Measurements from ENCODE around the gene MAPK4.

Gene MAPK4

GRCh38 chr18:50626317-50626716 is 66.4 kb downstream of the MAPK4 start:
- DNase-seq: no peak

GRCh38 chr18:50627594-50628532 is 68.0 kb downstream of the MAPK4 start:
- DNase-seq: no peak

GRCh38 chr18:50628533-50628905 is 68.6 kb downstream of the MAPK4 start:
- DNase-seq: no peak

DNA sequence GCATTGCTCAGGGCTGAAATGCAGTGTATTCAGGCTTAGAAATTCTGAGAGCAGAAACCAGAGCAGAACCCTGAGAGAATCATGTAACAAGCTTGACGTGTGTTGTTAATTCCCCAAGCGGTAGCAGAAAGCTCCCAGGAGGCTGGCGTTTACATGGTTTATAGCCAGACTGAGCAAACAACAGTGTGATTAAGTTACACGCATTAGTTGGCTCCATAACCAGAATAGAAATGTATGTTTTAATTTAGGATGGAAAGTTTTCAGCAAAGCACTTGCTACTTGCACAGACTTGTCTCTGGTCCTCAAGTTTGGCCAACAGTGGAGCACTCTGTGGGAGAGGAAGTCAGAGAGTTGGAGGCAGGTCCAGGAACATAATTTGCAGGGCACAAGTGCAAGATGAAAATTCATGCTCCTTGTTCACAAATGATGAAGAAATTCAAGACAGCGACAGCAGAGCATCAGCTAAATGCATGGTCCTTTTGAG is 69.3 kb downstream of the MAPK4 start:
- DNase-seq: no peak

DNA sequence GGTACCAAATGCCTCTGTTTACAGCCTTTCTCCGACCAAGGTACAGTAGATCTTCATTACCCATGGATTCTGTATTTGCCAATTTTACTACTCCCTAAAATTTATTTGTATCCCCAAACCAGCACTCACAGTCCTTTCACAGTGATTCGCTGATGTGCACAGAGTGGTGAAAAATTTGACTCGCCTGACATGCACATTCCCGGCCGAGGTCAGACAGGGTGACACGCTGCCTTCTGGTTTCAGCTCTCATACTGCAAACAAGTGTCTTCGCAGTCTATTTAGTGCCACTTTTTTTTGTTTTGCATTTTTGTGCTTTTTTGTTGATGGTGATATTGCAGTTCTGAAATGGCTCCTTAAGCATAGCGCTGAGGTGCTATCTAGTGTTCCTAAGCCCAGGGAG is 71.0 kb downstream of the MAPK4 start:
- DNase-seq: no peak

DNA sequence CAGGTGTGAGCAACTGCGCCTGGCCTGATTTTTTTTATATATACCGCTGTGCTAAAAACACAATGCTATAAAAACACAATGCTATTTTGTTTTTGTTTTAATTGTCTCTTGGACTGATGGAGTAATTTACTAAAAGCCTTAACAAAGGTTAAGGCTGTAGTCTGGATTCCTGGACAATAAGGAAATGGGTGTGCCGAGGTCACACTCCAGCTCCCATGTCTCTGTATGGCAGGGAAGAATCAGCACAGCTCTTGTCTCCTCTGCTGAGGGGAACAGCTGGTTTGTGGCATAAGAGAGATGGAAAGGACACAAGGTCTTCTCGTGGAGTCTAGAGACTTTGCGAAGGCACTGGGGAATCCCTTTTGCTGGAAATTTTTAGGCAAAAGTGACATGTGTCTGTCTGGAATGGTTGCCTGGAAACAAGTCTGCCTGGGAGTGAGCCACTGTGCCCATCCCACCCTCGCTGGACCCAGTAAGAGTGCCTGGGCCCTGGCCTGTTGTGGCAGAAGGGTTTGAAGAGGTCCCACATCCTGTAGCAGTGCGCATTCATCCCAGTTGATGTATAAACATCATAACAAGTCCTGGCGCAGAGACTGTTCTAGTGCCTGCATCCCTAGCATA is 73.1 kb downstream of the MAPK4 start:
- no peak for DNase-seq

GRCh38 chr18:50633992-50634391 is 74.1 kb downstream of the MAPK4 start:
- DNase-seq: no peak

- no peak for DNase-seq
Measured at GRCh38 chr18:50636366-50637057, 76.6 kb downstream of the MAPK4 start.

- no peak for DNase-seq
Measured at GRCh38 chr18:50638016-50638883, 78.4 kb downstream of the MAPK4 start.

DNA sequence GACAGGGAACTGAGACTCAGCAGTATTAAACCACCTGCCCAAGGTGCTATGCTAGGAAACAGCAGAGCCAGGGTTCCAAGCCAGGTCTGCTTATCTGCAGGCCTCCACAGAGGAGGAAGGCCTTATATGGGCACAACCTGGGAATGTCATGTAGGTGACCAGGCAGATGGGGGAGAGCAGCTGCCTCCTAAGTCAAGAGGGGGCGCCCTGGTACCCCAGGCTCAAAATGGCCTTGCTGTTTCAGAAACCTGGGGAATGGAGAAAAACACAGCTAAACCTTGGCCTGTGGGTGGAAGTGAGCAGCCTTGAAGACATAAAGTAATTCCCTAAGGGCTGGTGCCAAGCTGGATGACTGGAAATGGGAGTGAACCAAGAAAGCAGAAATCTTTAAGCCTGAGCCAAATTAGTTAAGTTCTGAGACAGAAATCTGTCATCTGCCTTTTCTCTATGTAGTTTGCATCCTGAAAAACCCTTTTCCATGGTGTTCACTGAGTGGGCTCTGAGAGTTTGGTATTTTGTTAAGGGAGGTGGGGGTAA is 79.1 kb downstream of the MAPK4 start:
- DNase-seq: no peak

- no peak for DNase-seq
Measured at GRCh38 chr18:50639711-50640110, 79.8 kb downstream of the MAPK4 start.

DNA sequence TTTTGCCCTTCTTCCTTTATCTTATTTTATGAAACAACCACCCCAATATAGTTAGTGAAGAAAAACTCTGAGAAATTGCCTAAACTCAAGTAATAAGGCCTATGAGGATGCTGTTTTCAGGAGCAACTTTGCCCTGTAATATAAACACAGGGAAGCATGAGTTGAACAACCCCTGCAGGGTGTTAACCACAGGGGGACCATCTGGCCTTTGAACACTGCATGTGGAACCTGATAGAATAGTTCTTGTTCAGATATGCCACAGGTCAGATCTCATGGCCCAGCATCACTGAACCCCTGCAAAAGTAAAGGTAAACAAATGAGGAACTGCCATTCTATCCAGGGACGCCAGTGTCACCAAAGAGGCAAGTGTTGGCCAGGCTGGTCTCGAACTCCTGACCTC is 82.6 kb downstream of the MAPK4 start:
- DNase-seq: no peak

- DNase-seq: no peak
Measured at GRCh38 chr18:50644146-50644545, 84.3 kb downstream of the MAPK4 start.

GRCh38 chr18:50644807-50645206 is 84.9 kb downstream of the MAPK4 start:
- DNase-seq: no peak

DNA sequence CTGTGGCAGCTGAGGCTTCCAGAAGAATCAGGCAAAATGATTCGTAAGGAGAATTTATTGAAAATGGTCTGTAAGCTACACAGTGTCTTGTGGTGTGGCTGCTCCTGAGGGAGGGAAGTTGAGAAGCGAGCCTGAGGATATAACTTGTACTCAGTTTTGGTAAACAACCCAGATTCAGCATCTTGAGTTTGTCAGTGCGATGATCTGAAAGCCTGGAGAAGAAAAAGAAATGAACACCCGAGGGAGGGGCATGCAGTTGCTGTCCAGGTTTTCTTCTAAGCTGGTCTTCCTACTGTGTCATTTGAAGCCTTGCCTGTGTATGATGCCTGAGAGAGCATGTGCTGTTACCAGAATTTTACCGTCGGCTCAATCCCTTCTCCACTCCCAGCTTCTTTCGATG is 87.3 kb downstream of the MAPK4 start:
- no peak for DNase-seq

GRCh38 chr18:50647792-50648191 is 87.9 kb downstream of the MAPK4 start:
- DNase-seq: no peak

DNA sequence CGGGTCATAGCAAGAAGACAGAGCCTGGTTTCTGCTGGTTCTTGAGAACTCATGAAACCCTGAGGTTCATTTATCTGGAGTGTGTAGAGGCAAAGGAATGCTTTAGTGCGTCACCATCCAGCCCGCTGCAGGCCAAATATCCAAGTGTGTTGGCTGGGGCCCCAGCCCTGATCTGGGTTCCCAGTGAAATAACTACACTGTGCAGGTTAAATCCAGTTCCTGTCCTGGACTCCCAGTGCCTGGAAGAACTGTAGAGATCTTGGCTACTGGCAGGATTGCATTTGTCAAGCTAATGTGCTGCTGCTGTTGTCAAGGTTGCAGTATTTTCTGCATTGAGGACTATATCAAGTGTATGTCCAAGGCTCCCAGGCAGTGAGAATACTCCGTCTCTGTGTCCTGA is 89.9 kb downstream of the MAPK4 start:
- no peak for DNase-seq

GRCh38 chr18:50651334-50651733 is 91.4 kb downstream of the MAPK4 start:
- DNase-seq: no peak

DNA sequence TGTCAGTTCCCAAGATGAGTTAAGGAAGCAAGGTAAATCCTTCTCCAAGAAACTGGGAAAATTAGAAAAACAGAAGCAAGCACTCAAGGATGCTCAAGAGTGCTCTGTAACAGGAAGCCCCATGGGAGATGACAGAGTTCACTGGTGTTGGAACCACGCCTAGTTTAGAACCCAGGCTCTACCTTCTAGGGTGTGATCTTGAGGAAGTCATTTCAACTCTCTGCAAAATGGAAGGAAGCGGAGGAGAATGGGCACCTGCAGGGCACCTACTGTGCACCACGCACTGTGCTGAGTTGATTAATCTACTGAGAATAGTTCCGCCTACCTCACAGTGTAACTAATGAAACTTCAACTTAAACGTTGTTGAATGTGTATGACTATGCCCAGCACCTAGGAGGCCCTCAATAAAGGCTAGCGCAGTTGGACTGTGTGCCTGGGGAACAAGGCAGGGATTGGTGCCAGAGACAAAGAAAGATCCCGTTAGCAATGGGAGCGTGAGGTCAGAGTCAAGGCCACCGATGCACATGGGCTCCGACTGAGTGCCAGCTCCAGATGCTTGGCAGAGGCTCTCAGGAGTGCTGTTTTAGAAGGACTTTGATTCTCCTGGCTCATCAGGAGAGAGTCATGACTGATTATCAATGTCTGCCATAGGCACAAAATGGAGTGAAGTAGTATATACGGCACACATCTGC is 93.7 kb downstream of the MAPK4 start:
- DNase-seq: no peak

- DNase-seq: no peak
Measured at GRCh38 chr18:50654211-50654610, 94.3 kb downstream of the MAPK4 start.

GRCh38 chr18:50654658-50655550 is 95.0 kb downstream of the MAPK4 start:
- no peak for DNase-seq

All from RPMI8226 (cell line).